NCI-H2171 (cell line): ENCODE results near the gene TOM1L2.
"Not testable (repeated sequence)": the region's sequence is repeated elsewhere in the genome, so short reads cannot be mapped to it uniquely, and the experiment has no call there.

Experiments used
- DNase-seq: peaks from one replicate; lab custom pipeline; 2025; lab: John Stamatoyannopoulos, UW

Gene TOM1L2

GRCh38 chr17:17922070-17922614 lies 50.1 kb downstream of the TOM1L2 start:
- no peak for DNase-seq

- DNase-seq = no peak
Measured at GRCh38 chr17:17921192-17922069, 50.8 kb downstream of the TOM1L2 start.

DNA sequence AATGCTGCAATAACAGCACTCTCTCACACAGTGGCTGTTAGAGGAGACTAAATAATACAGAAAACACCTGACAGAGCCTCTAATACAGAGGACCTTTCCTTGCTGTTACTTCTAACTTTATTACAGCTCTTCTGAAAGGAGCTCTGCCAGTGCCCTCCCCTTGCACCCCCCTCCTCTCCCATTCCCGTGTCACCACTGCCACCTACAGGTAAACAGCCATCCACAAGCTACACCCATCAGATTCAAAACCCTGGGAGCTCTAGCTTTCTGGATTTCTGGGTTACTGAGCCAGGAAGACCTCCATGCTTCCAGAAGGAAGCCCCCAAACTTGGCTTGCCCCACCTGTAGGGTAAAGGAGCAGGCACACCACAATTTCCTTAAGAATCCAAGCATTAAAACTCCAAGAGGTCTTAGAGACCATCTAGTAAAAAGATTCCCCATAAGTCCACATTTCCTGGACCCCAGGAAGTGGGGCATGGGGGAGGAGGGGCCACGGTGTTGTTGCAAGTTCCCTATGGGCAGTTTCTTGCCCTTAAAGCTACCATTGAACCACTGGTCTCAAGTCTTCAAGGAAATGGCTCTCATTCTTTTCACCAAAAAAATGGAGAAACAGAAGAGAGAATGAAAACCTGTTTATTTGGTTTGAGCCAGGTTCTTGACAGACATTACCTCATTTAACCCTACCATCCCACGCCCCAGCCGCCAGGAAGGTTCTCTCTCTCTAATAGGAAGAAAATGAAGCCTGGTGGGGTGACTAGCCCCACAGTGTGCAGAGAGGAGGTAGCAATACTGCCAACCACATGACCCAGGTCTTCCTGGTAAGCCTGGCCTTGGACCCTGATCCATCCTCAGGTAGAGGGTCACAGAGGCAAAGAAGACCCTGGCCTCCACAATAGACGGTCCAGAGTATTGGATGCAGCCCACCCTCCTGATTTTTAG lies 52.8 kb downstream of the TOM1L2 start:
- peak; percentile 65 for DNase-seq

DNA sequence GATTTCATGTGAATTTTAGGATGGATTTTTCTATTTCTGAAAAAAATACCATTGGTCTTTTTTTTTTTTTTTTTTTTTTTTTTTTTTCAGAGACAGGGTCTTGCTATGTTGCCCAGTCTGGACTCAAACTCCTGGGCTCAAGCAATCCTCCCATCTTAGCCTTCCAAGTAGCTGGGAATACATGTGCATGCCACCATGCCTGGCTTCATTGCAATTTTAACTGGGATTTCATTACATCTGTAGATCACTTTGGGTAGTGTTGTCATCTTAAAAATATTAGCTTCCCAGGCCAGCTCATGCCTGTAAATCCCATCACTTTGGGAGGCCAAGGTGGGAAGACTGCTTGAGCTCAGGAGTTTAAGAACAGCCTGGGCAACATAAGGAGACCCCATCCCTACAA lies 54.8 kb downstream of the TOM1L2 start:
- DNase-seq = no peak

GRCh38 chr17:17915183-17915582 lies 57.0 kb downstream of the TOM1L2 start:
- no peak for DNase-seq

DNA sequence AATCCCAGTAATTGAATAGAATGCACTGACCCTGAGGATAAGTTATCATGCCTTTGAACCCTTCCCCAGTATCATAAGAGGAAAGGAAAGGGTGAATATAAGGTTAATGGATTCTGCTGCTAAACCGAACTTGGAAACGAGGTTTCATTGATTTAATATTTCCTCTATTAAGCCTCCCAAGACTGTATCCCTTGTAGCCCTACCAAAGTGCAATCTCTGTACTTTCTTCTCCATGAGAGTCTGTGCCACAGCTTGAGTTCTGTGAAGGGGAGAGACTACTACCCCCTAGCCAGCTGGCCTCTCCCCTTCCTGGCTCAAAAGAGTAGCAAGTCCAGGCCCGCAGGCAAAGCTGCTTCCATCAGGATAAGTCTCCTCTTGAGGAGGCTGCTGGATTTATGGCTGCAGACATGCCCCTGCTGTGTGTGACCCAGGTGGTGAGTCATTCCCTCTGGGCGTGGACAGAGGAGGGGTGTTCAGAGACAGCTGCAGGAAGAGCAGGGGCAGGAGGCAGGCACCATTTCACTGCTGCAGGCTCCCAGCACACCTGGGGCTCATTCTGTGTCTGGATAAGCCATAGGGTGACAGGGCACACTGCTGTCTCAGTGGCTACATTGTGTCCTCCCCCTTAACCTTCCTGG lies 58.4 kb downstream of the TOM1L2 start:
- peak; percentile 95 for DNase-seq

- DNase-seq = not testable (repeated sequence)
Measured at GRCh38 chr17:17912336-17912735, 59.9 kb downstream of the TOM1L2 start.

- no peak for DNase-seq
Measured at GRCh38 chr17:17911001-17911613, 61.1 kb downstream of the TOM1L2 start.

DNA sequence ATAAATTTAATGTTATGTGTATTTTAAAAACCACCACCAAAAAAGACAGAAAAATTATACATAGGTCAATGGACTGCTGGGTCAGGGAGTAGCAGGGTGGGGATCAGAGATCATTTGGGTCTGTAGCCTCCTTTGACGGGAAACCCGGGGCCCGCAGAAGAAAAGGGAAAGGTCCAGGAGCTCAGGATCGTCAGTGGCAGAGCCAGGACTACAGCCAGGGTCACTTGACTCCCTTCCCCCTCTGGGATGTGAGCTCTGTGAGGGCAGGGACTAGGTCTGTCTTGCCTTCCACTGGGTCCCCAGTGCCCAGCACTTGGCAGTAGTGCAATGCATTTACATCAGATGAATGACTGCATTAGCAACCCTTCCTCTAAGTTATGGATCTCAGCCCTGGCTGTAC lies 62.1 kb downstream of the TOM1L2 start:
- DNase-seq = no peak

- DNase-seq = no peak
Measured at GRCh38 chr17:17909078-17909477, 63.1 kb downstream of the TOM1L2 start.

GRCh38 chr17:17907469-17907868 lies 64.7 kb downstream of the TOM1L2 start:
- no peak for DNase-seq

GRCh38 chr17:17906418-17907215 lies 65.6 kb downstream of the TOM1L2 start:
- no peak for DNase-seq

GRCh38 chr17:17905036-17905320 lies 67.2 kb downstream of the TOM1L2 start:
- DNase-seq = no peak

GRCh38 chr17:17904166-17905035 lies 67.8 kb downstream of the TOM1L2 start:
- DNase-seq = no peak

DNA sequence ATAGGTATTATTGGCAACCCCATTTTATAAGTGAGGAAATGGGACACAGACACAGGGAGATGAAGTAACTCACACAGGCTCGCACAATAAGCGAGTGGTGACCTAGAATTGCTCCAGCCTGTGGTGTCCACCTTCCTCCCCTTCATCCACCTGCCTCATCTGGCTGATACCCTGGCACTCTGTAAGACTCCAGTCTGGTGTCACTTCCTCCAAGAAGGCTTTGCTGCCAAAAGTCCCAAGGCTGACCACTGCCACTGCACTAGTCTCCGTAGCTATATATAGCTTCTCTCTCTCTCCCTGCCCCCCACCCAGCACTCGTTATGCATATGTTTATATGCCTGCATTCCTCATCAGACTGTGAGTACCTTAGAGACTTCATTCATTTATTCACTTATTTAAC lies 69.3 kb downstream of the TOM1L2 start:
- DNase-seq = no peak

DNA sequence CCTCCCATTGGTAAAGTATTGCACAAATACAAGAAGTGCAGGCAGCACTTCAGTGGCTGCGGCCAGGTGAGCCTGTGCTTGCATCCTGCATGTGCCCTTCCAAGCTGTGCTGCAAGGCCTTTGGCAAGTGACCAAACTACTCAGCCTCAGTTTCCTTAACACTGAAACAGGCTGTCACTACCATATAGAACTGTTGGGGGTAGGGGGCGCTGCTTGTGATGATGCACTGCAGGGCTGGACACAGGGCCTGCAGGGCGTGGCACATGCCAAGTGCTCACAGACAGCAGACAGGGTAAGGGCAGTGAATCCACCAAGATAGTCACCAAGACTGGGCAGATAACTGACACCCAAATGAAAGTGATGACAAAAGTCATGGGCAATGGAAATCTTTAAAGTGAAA lies 69.8 kb downstream of the TOM1L2 start:
- no peak for DNase-seq

DNA sequence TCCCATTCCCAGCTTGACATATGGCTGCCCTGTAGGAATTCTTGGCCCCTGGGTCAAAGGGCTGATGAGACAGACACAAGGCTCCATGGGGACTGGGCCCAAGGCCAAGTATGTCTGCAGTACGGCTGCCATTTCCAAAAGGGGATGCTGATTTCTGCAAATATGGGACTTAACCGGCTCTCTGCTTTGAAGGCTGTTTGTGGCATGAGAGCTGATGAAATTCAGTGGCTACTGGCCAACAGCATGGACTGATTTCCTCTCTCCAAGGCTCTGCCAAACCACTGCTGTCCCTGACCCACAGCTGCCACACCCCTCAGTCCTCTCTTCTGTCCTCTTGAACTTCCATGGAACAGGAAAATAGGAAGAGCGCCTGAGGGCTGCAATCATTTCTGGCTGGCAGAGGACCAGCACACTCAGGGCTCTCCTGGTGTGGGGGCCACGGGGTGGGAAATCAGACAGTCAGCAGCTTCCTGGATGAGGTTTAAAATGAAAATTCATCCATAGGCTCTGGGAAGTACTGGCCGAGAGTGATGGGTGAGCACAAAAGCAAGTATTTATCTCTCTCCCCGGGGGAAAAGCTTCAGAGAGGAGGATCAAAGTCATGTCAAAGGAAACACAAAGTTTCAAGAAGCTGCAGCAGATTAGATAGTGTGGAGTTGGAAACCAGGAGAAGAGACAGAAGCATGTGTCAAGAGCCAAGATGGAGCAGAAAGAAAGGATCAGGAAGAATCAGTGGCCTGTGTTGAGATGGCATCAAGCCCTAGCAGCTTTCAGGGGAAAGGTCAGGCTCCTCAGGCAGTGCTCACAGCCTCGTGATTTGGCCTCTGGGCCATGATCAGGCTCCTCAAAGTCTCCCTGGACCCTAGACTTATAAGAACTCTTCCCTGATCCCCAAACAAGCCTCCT lies 71.3 kb downstream of the TOM1L2 start:
- DNase-seq = no peak

- DNase-seq = no peak
Measured at GRCh38 chr17:17899486-17899885, 72.7 kb downstream of the TOM1L2 start.

DNA sequence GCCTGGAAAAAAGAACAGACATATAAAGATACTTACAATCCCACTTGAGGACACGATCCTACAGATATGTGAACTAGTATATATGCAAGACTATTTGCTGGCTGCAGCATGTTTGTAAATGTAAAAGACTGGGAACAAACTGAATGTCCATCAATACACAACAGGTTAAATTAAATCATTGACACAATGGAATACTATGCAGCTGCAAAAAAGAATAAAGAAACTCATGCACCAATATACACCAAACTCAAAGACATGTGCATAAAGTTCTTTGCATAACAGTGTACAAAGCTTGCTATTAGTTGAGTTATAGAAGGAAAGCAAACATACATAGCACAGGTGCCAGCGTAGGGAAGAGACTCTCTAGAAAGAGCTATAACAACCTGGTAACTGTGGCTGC lies 73.5 kb downstream of the TOM1L2 start:
- no peak for DNase-seq
